Measurements from ENCODE around the gene CDC37.
"Not testable (repeated sequence)": the region's sequence is repeated elsewhere in the genome, so short reads cannot be mapped to it uniquely, and the experiment has no call there.

Gene CDC37

DNA sequence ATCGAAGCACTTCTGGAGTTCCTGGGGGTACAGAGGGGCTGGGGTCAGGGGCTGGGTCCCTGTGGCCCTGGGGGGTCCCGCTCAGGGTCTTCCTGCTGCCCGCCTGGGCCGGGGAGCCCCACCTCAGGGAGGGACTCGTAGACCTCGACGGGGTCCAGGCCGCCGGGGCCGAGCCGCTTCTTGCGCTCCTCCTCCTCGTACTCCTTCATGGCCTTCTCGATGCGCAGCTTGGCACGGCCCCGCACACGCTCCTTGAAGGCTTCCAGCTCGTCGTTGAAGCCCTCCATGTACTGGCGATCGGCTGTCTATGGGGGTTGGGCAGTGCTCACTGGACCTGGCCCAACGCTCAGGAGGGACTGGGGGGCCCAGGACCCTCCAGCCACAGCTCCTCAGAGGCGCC, 10.2 kb downstream of the CDC37 start:
- ATAC-seq (no peak), DNase-seq (no peak)

GRCh38 chr19:10392120-10392519, 11.2 kb downstream of the CDC37 start:
- no peak for DNase-seq

DNA sequence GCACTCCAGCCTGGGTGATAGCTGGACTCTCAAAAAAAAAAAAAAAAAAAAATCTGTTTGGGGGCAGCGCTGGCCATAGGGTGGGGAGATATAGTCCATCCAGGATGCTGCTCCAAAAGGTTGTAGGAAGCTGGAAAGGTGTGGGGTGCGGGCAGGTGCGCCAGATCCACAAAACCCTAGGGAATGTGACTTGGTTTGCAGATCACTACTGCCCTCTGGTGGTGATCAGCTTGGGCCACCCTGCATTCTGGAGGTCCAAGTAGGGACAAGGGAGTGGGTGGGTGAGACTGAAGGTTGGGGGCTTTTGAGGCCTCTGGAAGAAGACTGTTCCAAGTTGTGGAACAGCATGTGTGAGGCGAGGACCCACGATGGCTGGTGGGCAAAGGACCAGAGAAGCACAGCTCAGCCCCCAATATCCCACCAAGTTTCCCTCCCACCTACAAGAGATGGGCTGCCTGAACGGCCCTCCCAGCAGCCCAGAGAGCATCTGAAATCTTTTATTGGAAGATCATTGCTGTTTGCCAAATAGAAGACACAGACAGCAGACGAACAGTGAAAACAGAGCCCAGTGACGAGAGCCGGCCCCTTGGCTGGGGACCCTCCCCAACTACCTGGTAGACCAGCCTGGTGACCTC, 12.6 kb downstream of the CDC37 start:
- ATAC-seq (peak; percentile 24), DNase-seq (peak; percentile 72)

More at GRCh38 chr19:10392120-10392519, 11.2 kb downstream of the CDC37 start:
- no peak for ATAC-seq

DNA sequence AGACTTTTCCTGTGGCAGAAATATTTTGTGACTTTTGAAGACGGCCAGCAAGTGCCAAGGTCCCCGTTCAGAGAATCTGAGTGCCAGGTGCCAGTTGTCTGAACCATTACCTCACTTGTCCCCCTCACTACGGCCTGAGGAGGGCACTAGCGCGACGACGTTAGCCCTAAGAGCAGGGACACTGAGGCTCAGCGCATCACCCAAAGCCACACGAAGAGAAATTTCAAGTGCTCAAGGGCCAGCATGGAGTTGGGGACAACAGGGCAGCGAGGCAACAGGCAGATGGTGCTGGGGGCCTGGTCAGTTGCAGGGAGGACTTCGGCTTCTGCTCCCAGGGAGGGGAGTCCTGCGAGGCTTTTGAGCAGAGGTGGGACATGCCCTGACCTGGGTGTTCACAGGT, 13.5 kb downstream of the CDC37 start:
- ATAC-seq (no peak), DNase-seq (peak; percentile 44)

DNA sequence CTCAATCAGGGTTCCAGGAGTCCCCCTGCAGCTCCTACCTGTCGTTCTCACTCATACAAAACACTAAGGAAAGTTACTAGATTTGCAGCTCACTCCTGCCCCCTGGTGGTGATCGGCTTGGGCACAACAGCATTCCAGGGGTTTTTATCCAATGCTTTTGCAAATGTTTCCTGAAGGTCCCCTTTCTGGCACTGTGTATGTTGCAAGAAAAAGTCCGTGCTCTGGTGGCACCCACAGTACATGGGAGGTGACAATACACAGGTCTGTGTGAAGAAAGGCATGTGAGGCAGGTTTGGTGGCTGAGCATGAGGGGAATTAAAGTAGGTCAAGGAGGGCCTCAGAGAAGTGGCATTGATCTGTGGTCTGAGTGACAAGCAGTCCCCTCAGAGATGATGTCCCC, 14.4 kb downstream of the CDC37 start:
- ATAC-seq (peak; percentile 45), DNase-seq (peak; percentile 90)

DNA sequence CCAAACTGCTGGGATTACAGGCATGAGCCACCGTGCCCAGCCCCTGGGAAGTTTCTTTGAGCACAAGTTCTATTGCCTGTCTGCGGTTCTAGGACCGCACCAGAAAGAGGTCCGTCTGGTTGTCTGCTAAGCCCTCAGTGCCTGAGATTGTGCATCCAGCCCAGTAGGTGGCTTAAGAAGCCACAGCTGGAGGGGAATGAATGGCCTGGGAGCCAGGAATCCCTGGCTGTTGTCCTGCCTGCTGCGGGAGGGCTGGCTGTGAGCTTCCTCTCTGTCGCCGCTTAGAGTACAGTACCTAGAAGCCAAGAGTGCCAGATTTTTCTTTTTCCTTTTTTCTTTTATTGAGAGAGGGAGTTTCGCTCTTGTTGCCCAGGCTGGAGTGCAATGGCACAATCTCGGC, 18.8 kb downstream of the CDC37 start:
- ATAC-seq (no peak), DNase-seq (no peak)

DNA sequence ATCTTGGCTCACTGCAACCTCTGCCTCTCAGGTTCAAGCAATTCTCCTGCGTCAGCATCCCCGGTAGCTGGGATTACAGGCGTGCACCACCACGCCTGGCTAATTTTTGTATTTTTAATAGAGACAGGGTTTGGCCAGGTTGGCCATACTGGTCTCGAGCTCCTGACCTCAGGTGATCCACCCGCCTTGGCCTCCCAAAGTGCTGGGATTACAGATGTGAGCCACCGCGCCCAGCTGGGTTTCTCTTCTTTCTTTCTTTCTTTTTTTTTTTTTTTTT, 20.2 kb downstream of the CDC37 start:
- not testable (repeated sequence) for DNase-seq, ATAC-seq

DNA sequence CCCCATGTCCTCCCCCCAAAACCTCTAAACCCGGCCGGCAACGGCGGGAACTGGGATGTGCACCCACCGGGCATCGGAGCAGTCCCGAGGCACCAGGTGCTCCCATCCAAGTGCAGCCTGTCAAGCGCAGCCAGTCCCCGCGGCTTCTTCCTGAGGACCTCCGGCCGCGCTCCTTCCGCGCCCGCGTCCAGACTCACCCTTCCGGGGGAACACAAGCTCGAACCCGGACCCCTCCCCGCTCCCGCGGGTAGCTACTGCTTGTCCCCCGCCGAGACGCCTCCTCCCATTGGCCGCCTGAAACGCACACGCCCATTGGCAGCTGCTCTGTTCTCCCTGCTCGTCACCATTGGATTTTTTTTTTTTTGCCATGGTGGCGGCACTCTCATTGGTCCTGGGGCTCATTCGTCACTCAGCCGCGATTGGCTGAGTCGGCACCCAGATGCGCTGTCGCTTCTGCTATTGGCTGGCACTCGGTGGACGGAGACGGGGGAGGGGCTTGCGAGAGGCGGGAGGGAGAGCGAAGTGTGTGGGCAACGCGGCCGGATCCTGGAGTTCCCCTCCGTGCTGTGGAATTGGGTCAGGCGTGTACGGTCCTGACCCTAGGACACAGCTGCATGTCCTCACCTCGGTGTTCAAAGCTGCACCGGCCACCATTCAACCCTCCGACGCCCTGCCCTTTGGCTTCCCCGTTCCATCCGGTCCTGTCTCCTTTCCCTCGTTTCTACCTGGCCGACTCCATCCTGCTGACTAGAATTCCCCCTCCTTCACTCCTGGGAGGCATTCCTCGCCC, 22.8 kb downstream of the CDC37 start, which contains the start of gene TYK2:
Gene TYK2 (minus strand): TSS at position 260 of the 790 bp plus-strand sequence. CDS start 2,166 bp downstream, outside the sequence.
- peak; percentile 97 for DNase-seq

GRCh38 chr19:10379880-10380312, 23.4 kb downstream of the CDC37 start:
- DNase-seq (no peak), ATAC-seq (no peak)

More for the DNA sequence above, 22.8 kb downstream of the CDC37 start, which contains the start of gene TYK2:
- peak; percentile 99 for ATAC-seq

- ATAC-seq (no peak), DNase-seq (no peak)
These were observed 25.2 kb downstream of the CDC37 start for GRCh38 chr19:10378124-10378523.

GRCh38 chr19:10377140-10377640, 26.2 kb downstream of the CDC37 start:
- ATAC-seq, DNase-seq: not testable (repeated sequence)

DNA sequence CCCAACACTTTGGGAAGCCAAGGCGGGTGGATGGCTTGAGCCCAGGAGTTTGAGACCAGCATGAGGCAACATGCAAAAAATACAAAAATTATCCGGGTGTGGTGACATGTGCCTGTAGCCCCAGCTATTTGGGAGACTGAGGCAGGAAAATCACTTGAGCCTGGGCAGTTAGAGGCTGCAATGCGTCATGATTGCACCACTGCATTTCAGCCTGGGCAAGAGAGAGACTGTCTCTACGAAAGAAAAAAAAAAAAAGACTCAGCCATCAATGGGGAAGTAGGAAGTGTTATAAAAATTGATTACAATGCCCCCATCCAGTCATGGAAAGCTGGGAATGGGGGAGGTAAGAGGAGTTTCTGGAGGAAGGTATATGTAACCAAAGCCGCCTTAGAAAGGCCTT, 28.4 kb downstream of the CDC37 start:
- ATAC-seq, result no peak

GRCh38 chr19:10372690-10373089, 30.7 kb downstream of the CDC37 start:
- ATAC-seq (no peak), DNase-seq (no peak)

More for the DNA sequence above, 28.4 kb downstream of the CDC37 start:
- no peak for DNase-seq

GRCh38 chr19:10368101-10368803, 35.1 kb downstream of the CDC37 start:
- peak; percentile 14 for DNase-seq
- ATAC-seq, result peak; percentile 47

- ATAC-seq, DNase-seq: not testable (repeated sequence)
These were observed 36.3 kb downstream of the CDC37 start for GRCh38 chr19:10366950-10367512.

DNA sequence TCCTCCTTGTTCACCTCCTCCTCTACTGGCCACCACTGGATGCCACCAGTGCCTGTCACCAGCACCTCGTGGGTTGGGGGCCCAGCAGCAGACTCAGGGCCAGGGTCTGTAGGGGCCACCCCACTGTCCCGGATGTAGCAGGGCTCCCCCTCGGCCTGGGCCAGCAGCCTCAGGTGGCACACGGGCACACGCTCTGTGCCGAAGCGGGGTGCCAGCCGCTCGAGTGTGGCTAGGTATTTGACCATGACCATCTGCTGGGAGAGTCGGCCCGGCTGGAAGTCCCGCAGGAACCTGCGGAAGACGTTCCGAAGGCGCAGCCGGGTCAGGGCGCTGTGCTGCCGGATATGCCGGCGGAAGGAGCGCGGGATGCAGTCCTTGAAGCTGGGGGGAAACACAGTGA, 37.8 kb downstream of the CDC37 start:
- DNase-seq (no peak), ATAC-seq (no peak)

GRCh38 chr19:10364644-10365043, 38.7 kb downstream of the CDC37 start:
- no peak for DNase-seq
- no peak for ATAC-seq

DNA sequence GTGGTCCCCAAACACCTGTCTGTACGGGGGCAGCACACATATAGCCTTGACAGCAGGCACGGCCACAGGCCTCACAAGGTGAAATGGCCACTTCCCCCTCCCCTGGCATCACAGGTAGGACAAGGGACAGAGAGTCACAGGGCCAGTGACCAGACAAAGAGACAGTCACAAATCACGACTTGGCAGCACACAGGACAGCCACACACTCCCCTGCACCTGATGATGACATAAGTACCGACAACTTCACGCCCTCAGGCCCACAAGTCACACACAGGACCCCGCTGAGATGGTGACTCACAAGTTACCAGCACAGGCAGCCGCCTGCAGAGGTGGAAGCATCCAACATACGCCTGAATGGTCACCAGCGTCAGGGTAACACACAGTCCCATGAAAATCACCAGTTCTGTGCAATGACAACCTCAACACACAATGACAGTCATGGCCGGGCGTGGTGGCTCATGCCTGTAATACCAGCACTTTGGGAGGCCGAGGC, 39.5 kb downstream of the CDC37 start:
- ATAC-seq, result peak; percentile 37
- DNase-seq, result no peak

- ATAC-seq (no peak), DNase-seq (no peak)
These were observed 41.1 kb downstream of the CDC37 start for GRCh38 chr19:10362259-10362658.

- no peak for DNase-seq
- ATAC-seq, result no peak
These were observed 41.8 kb downstream of the CDC37 start for GRCh38 chr19:10361569-10362011.

DNA sequence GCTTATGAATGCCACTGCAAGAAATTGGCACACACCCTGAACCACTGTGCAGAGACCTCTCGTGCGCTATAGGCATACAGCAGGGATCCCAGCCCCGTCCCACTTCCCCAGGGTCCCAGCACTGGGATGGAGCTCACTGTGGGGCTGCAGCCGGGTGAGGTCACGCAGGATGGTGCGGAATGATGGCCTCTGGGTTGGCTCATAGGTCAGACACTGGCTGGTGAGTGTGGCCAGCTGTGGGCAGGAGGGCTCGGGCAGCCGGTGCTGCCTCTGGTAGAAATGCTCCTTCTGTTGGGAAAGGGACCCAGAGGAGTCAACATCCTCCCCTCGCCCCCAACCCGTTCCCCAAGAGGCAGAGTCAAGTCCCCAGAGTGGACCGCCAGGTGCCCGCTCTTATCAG, 46.9 kb downstream of the CDC37 start:
- DNase-seq (no peak), ATAC-seq (no peak)

DNA sequence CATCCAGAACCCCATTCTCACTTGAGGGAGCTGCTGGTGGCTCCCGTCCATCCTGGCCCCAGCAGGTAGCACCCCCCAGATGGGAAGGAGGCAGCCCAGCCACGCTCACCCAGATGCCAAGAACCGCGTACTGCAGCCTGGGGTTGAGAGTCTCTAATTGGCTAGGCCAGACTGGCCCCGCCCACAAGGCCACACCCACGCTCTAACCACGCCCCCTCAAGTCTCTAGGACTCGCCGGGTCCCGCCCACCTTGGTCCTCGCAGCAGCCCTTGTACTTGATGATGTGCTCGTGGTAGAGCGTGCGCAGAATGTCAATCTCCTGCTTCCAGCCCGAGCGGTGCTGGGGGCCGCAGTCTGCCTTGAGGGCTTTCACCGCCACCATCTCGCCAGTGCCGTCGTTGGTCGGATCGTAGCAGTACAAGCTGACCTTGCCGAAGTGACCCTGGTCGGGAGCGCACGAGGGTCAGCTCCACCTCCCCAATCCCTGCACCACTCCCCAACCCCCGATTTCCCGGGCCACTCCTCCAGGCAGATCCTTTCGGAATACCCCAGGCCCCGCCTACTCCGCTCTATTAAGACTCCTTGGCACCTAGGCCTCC, 49.5 kb downstream of the CDC37 start:
- ATAC-seq, result peak; percentile 44
- DNase-seq, result peak; percentile 70

Measured in stimulated activated naive CD8-positive, alpha-beta T cell treated with anti-CD3 and anti-CD28 coated beads, Interleukin-15, Interleukin-2, amounts not matched to agents 100 U/mL and 50 U/mL, for 24 hours (primary cell).